IMR-90 (cell line): Measurements from ENCODE around the gene DNMT1.

Experiments
- BHLHE40 ChIP-seq: fragments of 150-350 bp; IDR thresholded peaks from 2 replicates; pipeline ENCODE4 v1.6.1; 2016; ENCODE audit warnings: mild to moderate bottlenecking, low read depth, low read length
- CEBPB ChIP-seq: IDR thresholded peaks from 2 replicates; pipeline ENCODE4 v1.6.1; 2012; ENCODE audit warnings: low read depth, low read length, improper control_type of control experiment
- CHD1 ChIP-seq: IDR thresholded peaks from 2 replicates; pipeline ENCODE4 v1.6.1; 2012; ENCODE audit warnings: low read depth, low read length, improper control_type of control experiment
- ELK1 ChIP-seq: fragments of 150-350 bp; IDR thresholded peaks from 2 replicates; pipeline ENCODE4 v1.6.1; 2016; ENCODE audit warnings: low read depth, mild to moderate bottlenecking, low read length, moderate library complexity, borderline replicate concordance
- FOS ChIP-seq: fragments of 150-350 bp; IDR thresholded peaks from 2 replicates; pipeline ENCODE4 v1.6.1; 2016; ENCODE audit warnings: low read depth, low read length
- MAFK ChIP-seq: IDR thresholded peaks from 2 replicates; pipeline ENCODE4 v1.6.1; 2012; ENCODE audit warnings: low read depth, low read length, improper control_type of control experiment
- MXI1 ChIP-seq: IDR thresholded peaks from 2 replicates; pipeline ENCODE4 v1.6.1; 2012; ENCODE audit warnings: low read depth, mild to moderate bottlenecking, low read length, moderate library complexity, borderline replicate concordance
- NFE2L2 ChIP-seq: fragments of 150-350 bp; IDR thresholded peaks from 2 replicates; pipeline ENCODE4 v1.6.1; 2016; ENCODE audit warnings: low read depth, mild to moderate bottlenecking, low read length
- POLR2A ChIP-seq: IDR thresholded peaks from 2 replicates; pipeline ENCODE4 v1.6.1; 2012; ENCODE audit warnings: mild to moderate bottlenecking, low read depth, low read length
- RAD21 ChIP-seq: IDR thresholded peaks from 2 replicates; pipeline ENCODE4 v1.6.1; 2012; ENCODE audit warnings: low read length, improper control_type of control experiment
- RFX5 ChIP-seq: IDR thresholded peaks from 2 replicates; pipeline ENCODE4 v1.8.0; 2012; ENCODE audit warnings: low read depth, mild to moderate bottlenecking, low read length, moderate library complexity
- SMC3 ChIP-seq: fragments of 150-350 bp; IDR thresholded peaks from 2 replicates; pipeline ENCODE4 v1.6.1; 2016; ENCODE audit warnings: low read depth, mild to moderate bottlenecking, antibody characterized with exemption, low read length, moderate library complexity
- USF2 ChIP-seq: fragments of 150-350 bp; IDR thresholded peaks from 2 replicates; pipeline ENCODE4 v1.6.1; 2017; ENCODE audit warnings: mild to moderate bottlenecking, antibody characterized with exemption, low read length, low read depth
- TF ChIP-seq, protein P1 (sequence below): conservative IDR thresholded peaks from 2 replicates; pipeline ENCODE4 v1.5.1; 2012; ENCODE audit warnings: mild to moderate bottlenecking, low read depth, low read length, improper control_type of control experiment

DNA sequence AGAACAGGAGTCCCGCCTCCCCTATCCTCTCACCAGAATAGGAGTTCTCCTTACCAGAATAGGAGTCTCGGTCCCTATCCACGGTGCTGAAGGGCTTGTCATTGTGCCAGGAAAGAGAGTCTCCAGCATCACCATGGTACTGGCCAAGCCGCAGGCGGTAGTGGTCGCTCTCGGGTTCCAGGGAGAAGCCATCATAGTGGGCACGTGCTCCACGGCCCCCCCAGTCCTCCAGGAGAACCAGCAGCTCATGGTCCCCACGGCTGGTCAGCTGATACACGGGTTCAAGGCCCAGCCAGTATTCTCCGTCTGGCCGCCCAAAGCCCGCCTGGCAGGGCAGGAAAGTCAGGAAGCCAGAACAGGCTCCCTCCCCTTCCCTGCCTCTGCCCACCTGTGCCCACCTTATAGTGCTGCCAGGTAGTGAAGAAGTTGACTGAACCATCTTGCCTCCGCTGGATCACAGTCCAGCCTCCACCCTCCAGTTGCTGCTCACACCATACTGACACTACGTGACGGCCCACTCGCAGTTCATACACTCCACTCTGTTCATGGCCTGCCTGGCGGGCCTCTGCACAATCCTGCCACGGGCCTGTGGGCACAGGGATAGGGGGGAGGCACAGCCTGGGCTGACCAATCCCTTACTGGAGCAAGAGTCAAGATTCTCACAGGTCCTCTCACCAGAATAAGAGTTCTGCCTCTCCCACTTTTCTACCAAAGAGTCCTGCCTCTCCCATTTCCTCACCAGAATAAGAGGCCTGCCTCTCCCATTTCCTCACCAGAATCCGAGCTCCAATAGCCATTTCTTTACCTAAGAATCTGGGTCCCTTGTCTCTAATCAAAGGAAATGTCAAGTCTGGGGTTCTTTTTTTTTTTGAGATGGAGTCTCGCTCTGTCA lies 101.2 kb downstream of the DNMT1 start:
- TF ChIP-seq, protein P1, sequence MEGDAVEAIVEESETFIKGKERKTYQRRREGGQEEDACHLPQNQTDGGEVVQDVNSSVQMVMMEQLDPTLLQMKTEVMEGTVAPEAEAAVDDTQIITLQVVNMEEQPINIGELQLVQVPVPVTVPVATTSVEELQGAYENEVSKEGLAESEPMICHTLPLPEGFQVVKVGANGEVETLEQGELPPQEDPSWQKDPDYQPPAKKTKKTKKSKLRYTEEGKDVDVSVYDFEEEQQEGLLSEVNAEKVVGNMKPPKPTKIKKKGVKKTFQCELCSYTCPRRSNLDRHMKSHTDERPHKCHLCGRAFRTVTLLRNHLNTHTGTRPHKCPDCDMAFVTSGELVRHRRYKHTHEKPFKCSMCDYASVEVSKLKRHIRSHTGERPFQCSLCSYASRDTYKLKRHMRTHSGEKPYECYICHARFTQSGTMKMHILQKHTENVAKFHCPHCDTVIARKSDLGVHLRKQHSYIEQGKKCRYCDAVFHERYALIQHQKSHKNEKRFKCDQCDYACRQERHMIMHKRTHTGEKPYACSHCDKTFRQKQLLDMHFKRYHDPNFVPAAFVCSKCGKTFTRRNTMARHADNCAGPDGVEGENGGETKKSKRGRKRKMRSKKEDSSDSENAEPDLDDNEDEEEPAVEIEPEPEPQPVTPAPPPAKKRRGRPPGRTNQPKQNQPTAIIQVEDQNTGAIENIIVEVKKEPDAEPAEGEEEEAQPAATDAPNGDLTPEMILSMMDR = no peak
- no peak for TF ChIP-seq POLR2A
- TF ChIP-seq NFE2L2 = no peak
- TF ChIP-seq FOS = no peak
- TF ChIP-seq MAFK = no peak
- TF ChIP-seq USF2 = no peak
- no peak for TF ChIP-seq RAD21
- TF ChIP-seq CEBPB = no peak
- no peak for TF ChIP-seq BHLHE40
- no peak for TF ChIP-seq SMC3
- no peak for TF ChIP-seq CHD1
- no peak for TF ChIP-seq ELK1
- no peak for TF ChIP-seq MXI1
- no peak for TF ChIP-seq RFX5
